Stimulated activated CD4-positive, alpha-beta T cell treated with anti-CD3 and anti-CD28 coated beads, Interleukin-1b, Interleukin-23, amount 100 ng/mL, for 1 hour (primary cell): ENCODE results near the gene TTLL6.
"Not testable (repeated sequence)": the region's sequence is repeated elsewhere in the genome, so short reads cannot be mapped to it uniquely, and the experiment has no call there.

Experiments
- DNase-seq, 2 donors: peaks; one replicate each; pipeline ENCODE4 v3.0.0-alpha.2; 2020; ENCODE audit warnings: low read depth in 2 of 2

Gene TTLL6

GRCh38 chr17:48816774-48817590 is at the start of gene TTLL6:
Gene TTLL6, minus strand, starts transcription at chr17:48817229. Its CDS starts 157 bp downstream, at chr17:48817072.
- peak; percentile 46 to 52 for DNase-seq

DNA sequence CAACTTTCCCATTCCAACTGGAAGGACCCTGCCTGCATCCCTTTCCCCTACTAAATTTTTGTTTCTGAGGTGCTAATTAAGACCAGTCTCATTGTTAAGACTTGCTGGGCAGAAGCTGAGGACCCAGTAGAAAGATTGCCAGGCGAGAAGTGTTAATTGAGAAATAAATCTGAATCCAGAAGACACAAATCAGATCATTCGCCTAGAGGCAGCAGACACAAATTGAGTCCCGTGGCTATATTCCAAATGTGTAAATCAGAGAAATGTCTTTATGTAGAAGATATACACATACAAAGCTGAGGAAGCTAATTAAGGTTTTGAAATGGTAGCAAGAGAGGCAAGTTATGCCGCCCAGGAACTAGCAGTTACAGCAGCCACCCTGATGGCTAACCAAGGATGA is 43.4 kb upstream of the TTLL6 start:
- DNase-seq, result no peak

- DNase-seq, result no peak
Measured at GRCh38 chr17:48860034-48860433, 43.0 kb upstream of the TTLL6 start.

DNA sequence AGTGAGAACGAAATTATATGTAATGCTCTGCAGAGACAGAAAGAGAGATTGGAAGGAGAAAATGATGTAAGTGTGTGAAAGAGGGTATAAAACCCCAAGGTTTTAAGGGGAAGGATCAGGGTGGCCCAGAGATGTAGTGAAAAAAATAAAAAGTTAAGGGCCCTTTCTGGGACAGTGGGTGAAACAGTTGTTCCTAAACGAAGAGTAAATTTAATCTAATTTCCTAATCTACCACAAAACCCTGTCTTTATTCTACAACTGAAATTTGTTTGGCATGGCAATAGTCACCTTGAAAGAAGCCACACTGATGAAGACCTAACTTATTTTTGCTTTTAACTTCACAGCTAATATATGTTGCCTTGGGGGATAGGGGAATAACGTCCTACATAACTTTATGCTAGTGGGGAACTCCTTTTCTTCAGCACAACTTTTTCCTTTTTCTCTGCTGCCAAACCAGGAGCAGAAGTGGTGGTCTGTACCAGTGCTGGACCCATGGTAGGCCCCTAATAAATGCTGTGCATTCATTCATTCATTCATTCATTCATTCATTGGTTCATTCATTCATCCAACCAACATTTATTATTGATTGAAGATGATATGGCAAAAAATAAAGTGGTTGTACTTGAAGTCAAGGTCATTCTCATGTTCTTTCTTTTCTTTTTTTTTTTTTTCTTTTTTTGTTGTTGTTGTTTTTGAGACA is 39.2 kb upstream of the TTLL6 start:
- DNase-seq, result no peak

DNA sequence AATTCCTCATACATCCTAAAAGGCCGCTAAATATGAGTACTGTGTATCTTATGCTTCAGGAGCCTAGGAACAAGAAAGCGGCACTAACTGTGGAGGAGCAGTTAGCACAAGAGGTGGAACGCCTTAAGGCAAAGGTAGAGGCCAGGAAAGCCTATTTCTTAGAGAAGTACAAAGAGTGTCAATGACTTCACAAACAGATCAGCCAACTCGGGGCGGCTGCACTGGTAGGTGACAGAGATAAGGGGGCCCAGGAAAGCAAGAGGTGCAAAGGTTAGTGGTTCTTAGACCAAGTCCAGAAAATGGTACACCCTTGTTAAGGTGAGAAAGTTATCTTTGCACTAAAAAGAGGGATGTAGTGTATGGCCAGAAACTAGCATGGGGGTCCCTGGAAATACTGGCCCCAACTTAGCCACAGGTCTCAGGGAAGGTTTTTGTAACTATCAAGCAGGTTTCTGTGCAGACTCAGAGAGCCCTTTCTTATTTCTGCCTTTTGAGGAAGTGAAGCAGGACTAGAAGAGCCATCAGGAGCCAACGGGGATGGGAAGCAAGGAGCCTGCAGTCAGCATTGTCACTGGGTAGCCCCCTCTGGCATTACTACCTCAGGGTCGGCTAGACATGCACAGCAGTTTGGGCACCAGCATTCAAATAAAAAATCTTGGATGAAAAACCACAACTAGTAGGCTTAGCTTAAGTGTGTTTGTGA is 37.9 kb upstream of the TTLL6 start:
- no peak for DNase-seq

GRCh38 chr17:48850792-48851323 is 33.8 kb upstream of the TTLL6 start:
- DNase-seq, result no peak

DNA sequence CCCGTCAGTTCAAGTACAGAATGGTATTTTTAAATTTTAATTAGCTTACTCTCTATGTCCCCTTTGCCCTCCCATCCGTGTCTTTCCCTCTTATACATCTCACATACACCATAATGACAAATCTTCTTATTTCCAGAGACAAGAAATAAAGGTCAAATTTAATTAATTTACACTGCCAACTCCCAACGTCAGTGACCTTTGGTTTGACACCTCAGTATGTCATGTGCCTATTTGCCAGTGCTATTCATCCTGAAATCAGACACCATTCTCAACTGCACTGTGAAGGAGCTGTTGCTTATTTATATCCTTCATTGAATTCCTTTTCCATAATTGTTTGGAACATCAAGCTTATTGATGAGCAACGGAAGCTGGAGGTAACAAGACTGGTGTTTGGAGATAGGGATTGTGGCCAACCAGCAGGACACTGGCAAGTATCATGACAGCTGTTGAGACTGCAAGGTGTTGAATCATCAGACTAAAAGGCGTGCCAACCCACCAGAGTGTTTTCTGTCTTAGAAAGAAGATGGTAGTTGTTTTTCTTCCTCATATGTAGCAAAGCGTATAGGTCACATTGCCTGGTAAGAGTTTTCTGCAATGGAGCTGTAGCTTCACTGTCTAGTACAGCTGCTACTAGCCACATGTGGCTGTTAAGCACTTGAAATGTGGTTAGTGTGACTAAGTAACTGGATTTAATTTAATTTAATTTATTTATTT is 26.3 kb upstream of the TTLL6 start:
- DNase-seq, result no peak

DNA sequence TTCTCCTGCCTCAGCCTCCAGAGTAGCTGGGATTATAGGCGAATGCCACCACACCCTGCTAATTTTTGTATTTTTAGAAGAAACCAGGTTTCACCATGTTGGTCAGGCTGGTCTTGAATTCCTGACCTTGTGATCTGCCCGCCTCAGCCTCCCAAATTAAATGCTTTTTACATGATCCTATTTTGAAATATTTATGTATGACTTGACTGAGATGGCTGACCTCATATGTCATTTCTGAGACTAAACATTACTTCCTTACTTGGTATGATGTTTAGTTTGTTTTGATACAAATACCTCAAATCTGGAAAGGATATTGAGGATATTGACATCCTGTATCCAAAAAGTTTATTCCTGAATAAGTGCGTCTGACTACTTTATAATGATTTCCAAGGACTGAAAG is 25.7 kb upstream of the TTLL6 start:
- DNase-seq, result no peak

DNA sequence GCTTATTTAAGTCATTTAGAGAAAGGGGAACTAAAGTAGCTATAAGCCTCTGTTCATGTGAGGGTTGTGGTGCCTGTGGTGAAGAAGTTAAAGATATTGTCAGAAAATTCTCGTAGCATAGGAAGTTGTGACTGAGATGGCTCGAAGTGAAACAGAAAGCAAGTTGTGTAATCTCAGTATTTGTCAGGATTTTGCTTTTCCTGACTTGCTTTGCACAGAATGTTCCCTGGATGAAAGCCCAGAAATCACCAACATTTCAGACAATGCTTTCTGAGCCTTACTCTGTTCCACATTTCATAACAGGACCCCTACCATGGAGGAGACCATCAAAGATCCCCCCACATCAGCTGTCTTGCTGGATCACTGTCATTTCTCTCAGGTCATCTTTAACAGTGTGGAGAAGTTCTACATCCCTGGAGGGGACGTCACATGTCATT is 24.4 kb upstream of the TTLL6 start:
- DNase-seq, result no peak

- no peak for DNase-seq
Measured at GRCh38 chr17:48840441-48840840, 23.4 kb upstream of the TTLL6 start.

DNA sequence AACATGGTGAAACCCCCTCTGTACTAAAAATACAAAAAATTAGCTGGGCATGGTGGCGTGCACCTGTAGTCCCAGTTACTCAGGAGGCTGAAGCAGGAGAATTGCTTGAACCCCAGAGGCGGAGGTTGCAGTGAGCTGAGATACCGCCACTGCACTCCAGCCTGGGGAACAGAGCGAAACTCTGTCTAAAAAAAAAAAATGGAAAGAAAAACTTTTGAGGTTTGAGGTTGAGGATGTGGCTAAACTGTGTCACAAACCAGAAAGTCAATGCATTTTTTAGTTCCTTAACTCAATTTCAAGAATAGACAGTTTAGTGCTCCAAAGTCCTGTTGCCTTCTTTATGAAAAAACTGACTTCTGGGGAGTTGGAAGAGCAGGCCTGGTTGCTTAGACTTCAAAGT is 20.4 kb upstream of the TTLL6 start:
- DNase-seq, result not testable (repeated sequence)

DNA sequence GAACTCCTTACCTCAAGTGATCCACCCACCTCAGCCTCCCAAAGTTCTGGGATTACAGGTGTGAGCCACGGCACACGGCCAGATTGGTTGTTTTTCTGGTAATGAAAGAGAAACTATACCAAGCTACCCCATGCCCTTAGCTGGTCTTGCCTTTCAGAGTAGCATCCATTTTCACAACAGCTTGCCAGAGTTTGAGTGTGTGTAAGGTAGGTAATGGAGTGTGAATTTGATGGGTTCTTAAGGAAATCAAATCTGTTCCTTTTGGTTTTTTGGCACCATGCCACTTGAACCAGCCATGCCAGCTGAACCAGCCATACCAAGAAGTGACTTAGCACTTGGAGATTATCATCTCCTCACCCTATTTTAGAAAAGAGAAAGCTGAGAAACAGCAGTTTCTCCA is 18.9 kb upstream of the TTLL6 start:
- no peak for DNase-seq

- DNase-seq, result no peak
Measured at GRCh38 chr17:48834973-48835372, 17.9 kb upstream of the TTLL6 start.

DNA sequence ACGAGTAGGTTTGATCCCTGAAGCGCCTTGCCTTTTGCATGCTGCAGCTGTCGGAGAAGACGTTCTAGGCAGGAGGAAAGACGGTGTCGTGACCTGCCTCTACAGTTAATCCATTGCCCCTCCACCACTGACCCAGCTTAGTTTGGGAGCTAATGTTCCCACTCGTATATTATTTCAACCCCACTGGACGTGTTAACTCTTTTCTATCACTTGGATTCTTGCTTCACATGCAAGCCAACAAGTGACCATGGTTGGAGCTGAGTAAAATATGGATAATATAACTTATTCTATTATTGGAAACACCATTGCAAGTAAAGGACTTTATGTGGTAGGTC is 14.5 kb upstream of the TTLL6 start:
- no peak for DNase-seq

DNA sequence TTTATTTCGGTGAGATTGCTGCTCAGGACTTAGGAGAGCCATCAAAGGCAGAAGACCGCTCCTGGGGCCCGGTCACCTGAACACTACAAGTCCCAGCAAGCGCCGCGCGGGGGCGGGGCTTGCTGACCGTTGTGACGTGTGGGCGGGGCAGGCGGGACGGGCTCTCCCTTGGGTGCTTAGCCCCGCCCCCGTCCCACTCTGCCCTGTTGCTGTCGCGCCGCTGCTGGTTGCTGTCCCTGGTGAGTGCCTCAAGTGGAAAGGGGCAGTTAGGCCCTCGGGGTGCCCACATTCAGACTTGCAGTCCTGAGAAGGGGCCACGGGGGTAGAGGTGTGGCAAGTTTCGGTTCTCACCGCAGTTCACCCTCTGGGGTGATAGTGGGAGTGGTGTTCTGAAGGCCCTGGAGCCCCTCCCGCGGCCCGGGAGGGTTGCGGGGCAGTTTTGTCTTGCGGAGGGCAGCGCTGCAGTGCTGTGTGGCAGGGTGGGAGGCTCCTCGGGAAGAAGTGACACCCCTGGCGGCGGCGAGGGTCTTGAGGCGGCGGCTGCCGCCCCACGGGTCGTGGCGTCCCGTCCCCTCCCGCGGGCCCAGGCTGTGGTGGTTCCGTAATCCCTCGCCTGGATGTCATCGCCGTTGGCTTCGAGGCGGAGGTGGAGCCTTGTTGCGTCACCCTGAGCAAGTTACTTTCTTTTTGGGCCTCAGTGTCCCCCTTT is 14.0 kb upstream of the TTLL6 start, which contains the start of gene CALCOCO2:
TSS of gene CALCOCO2 (plus strand) at position 196 of the 709 bp plus-strand sequence. CDS start 10,673 bp downstream, outside the sequence.
- DNase-seq, result peak; percentile 68 to 74

DNA sequence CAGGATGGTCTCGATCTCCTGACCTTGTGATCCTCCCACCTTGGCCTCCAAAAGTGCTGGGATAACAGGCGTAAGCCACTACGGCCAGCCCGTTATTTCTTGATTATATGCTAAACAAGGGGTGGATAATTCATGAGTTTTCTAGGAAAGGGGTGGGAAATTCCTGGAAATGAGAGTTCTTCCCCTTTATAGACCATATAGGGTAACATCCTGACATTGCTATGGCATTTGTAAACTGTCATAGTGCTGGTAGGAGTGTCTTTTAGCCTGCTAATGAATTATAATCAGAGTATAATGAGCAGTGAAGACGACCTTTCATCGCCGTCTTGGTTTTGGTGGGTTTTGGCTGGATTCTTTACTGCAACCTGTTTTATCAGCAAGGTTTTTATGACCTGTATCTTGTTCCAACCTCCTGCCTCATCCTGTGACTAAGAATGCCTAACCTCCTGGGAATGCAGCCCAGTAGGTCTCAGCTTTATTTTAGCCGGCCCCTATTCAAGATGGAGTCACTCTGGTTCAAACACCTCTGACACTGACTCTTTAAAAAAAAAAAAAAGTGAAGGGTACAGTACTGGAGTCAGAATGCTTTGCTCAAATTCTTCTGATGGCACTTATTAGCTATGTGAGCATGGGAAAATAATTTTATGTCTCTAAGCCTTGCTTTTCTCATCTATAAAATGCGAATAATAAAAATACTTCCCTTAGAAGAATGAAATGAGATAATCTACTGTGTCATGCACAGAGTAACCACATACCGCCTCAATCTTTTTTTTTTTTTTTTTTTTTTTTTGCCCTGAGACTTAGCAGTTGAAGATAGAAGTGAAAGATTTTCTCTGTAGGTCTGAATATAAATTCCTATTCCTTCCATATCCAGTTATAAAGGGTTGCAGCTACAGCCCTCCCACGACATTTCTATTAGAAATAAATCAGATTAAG is 8.7 kb upstream of the TTLL6 start:
- DNase-seq, result no peak

DNA sequence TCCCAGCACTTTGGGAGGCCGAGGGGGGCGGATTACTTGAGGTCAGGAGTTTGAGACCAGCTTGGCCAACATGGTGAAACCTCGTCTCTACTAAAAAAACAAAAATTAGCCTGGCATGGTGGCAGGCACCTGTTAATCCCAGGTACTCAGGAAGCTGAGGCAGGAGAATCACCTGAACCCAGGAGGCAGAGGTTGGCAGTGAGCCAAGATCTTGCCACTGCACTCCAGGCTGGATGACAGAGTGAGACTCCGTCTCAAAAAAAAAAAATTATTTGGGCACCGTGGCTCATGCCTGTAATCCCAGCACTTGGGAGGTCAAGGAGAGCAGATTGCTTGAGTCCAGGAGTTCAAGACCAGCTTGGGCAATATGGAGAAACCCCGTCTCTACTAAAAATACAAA is 3.9 kb upstream of the TTLL6 start:
- not testable (repeated sequence) for DNase-seq

- no peak for DNase-seq
Measured at GRCh38 chr17:48819466-48819865, 2.4 kb upstream of the TTLL6 start.

GRCh38 chr17:48818361-48818841 is 1.4 kb upstream of the TTLL6 start:
- no peak for DNase-seq

DNA sequence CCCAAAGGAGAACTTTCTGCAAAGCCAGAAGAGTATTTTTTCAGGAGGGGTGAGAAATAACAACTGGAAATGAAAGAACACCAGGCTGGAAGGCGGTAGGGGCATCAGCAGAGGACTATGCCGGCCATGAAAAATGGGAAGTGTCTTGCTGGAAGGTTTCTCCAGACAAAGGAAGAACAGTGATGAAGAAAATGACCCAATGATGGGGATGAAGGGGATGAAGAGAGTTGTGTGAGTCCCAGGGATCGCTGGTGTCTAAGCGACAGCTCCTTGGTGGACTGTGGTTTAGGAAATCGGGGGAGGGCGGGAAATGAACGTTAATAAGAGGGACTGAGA is 623 bp downstream of the TTLL6 start:
- DNase-seq, result no peak
